ENCODE measurements around the gene PCBP4. TPM values are rescaled to one million over a fixed set of nuclear protein-coding genes. Genes with fewer than 3 reads are reported as not detected.

Gene PCBP4
- total RNA-seq, 2 experiments from 2014 or later, result 2.0 to 12.5 TPM

- no peaks in the 10 kb centered on the region for H4K20me1 ChIP-seq (ENCODE audit: insufficient read depth, low read length)
- TF ChIP-seq CTCF (conservative IDR thresholded peaks at IDR 0.05; ENCODE audit: low read length) (no peak), EZH2phosphoT487 (IDR thresholded peaks at IDR 0.05; ENCODE audit: borderline replicate concordance, low read depth, low read length) (no peak)
- BruUV-seq (replicated peaks), result no TSS peak
Measured at GRCh38 chr3:51941463-51941797, 25.8 kb downstream of the PCBP4 start.

GRCh38 chr3:51940648-51941462, 26.4 kb downstream of the PCBP4 start:
- DNase-seq (ENCODE audit: low spot score), result no peak
- Histone ChIP-seq H3K4me2 (ENCODE audit: low read length) (peak overlapping the region; percentile 88), H3K79me2 (ENCODE audit: insufficient read depth, low read depth, low read length) (peaks cover 23% of the 10 kb centered on the region), H3K9me2 (ENCODE audit: insufficient read depth, low read length) (no peaks in the 10 kb centered on the region), H3K4me1 (ENCODE audit: insufficient read depth, low read length, poor library complexity, severe bottlenecking) (peaks cover 24% of the 10 kb centered on the region), H2AFZ (ENCODE audit: low read length) (peak overlapping the region; percentile 56; the same call in 1 of the 2 replicates), H4K20me1 (ENCODE audit: insufficient read depth, low read length) (no peaks in the 10 kb centered on the region), H3K36me3 (ENCODE audit: insufficient read depth, low read length) (peaks cover 38% of the 10 kb centered on the region), H3K9me3 (ENCODE audit: low read length) (no peaks in the 10 kb centered on the region), H3K27ac (ENCODE audit: low read depth, low read length, poor library complexity, severe bottlenecking) (no peak overlapping the region), H3K4me3 (ENCODE audit: low read depth, low read length, poor library complexity, severe bottlenecking) (peak overlapping the region; percentile 90)
- intact Hi-C loops (cut with micrococcal nuclease; ENCODE audit: unreplicated experiment), result loop anchor here (5.0 kb wide), 1 partner anchor 181 kb away; no protein-coding TSS in a partner anchor
- BruUV-seq (replicated peaks), result TSS peak; percentile 72
- TF ChIP-seq CTCF (conservative IDR thresholded peaks at IDR 0.05; ENCODE audit: low read length) (no peak), EZH2phosphoT487 (IDR thresholded peaks at IDR 0.05; ENCODE audit: borderline replicate concordance, low read depth, low read length) (no peak)
- ChIA-PET CTCF (ENCODE audit: unreplicated experiment) (interaction anchor here (0.7 kb wide), 1 partner anchor 33 kb away, joined by 3 read pairs; the partner anchor contains the start of genes ABHD14A and ABHD14B), POLR2A (interaction anchor here (1.1 to 2.3 kb wide), 2 partner anchors 33 to 54 kb away, joined by 3 to 11 read pairs; partner anchors contain the start of genes ABHD14B and RPL29)

More at GRCh38 chr3:51941463-51941797, 25.8 kb downstream of the PCBP4 start:
- POLR2A ChIA-PET, result interaction anchor here (0.8 to 2.3 kb wide), 3 partner anchors 32 to 54 kb away, joined by 3 to 11 read pairs (median 3); partner anchors contain the start of genes ABHD14B and RPL29
- Histone ChIP-seq H3K9me3 (ENCODE audit: low read length) (no peaks in the 10 kb centered on the region), H3K36me3 (ENCODE audit: insufficient read depth, low read length) (peaks cover 32% of the 10 kb centered on the region), H2AFZ (ENCODE audit: low read length) (peak overlapping the region; percentile 56; the same call in 1 of the 2 replicates), H3K79me2 (ENCODE audit: insufficient read depth, low read depth, low read length) (peaks cover 23% of the 10 kb centered on the region), H3K9me2 (ENCODE audit: insufficient read depth, low read length) (no peaks in the 10 kb centered on the region), H3K4me3 (ENCODE audit: low read depth, low read length, poor library complexity, severe bottlenecking) (peak overlapping the region; percentile 90), H3K27ac (ENCODE audit: low read depth, low read length, poor library complexity, severe bottlenecking) (no peak overlapping the region), H3K4me1 (ENCODE audit: insufficient read depth, low read length, poor library complexity, severe bottlenecking) (peaks cover 24% of the 10 kb centered on the region), H3K4me2 (ENCODE audit: low read length) (peak overlapping the region; percentile 88)
- intact Hi-C loops (cut with micrococcal nuclease; ENCODE audit: unreplicated experiment), result loop anchor here (5.0 kb wide), 1 partner anchor 181 kb away; no protein-coding TSS in a partner anchor
- no peak for DNase-seq (ENCODE audit: low spot score)
- CTCF ChIA-PET (ENCODE audit: unreplicated experiment), result interaction anchor here (0.7 kb wide), 1 partner anchor 33 kb away, joined by 3 read pairs; the partner anchor contains the start of genes ABHD14A and ABHD14B
